K562 (cell line): ENCODE results near the gene PLEKHF1. TPM values are rescaled to one million over a fixed set of nuclear protein-coding genes. Genes with fewer than 3 reads are reported as not detected.

Experiments
- BRCA1 ChIP-seq, 2 experiments: fragments of 450-650 bp in 1 of 2; sonication (generic) in 1 of 2; formaldehyde crosslinking in 1 of 2; IDR thresholded peaks; 2 replicates each; pipeline versions ENCODE4 v1.5.0 to v1.6.1; 2017 to 2020; ENCODE audit warnings: mild to moderate bottlenecking in 1 of 2, missing genetic modification reagents in 1 of 2
- CBX1 ChIP-seq: sonication (generic); IDR thresholded peaks from 2 replicates; pipeline ENCODE4 v1.6.1; 2016; ENCODE audit warnings: antibody characterized with exemption, low read depth, mild to moderate bottlenecking
- CHD2 ChIP-seq: IDR thresholded peaks from 2 replicates; pipeline ENCODE4 v1.6.1; 2011; ENCODE audit warnings: low read depth, low read length
- EP400 ChIP-seq: fragments of 450-650 bp; IDR thresholded peaks from 2 replicates; pipeline ENCODE4 v1.6.1; 2017; ENCODE audit warnings: antibody characterized with exemption, mild to moderate bottlenecking, moderate library complexity
- HDAC1 ChIP-seq, 2 experiments: fragments of 450-650 bp; IDR thresholded peaks; 2 replicates each; pipeline ENCODE4 v1.6.1; 2016 to 2017; ENCODE audit warnings: inconsistent platforms in 1 of 2, mild to moderate bottlenecking in 1 of 2, moderate library complexity in 1 of 2
- L3MBTL2 ChIP-seq: fragments of 450-650 bp; IDR thresholded peaks from 2 replicates; pipeline ENCODE4 v1.6.1; 2016; ENCODE audit warnings: mild to moderate bottlenecking, moderate library complexity
- MTA3 ChIP-seq: fragments of 450-650 bp; formaldehyde crosslinking; IDR thresholded peaks from 2 replicates; pipeline ENCODE4 v1.6.1; 2017; ENCODE audit warnings: mild to moderate bottlenecking, borderline replicate concordance
- RBBP5 ChIP-seq: fragments of 200-600 bp; sonication (generic); IDR thresholded peaks from 2 replicates; pipeline ENCODE4 v1.6.1; 2012; ENCODE audit warnings: borderline replicate concordance, mild to moderate bottlenecking, low read length, control low read depth, inconsistent platforms; ENCODE audit not compliant: insufficient read depth, poor library complexity, severe bottlenecking
- RCOR1 ChIP-seq, 2 experiments: IDR thresholded peaks; 2 replicates each; pipeline ENCODE4 v1.6.1; 2012; ENCODE audit warnings: low read depth in 2 of 2, low read length in 2 of 2, borderline replicate concordance in 1 of 2, improper control_type of control experiment in 1 of 2
- SAFB2 ChIP-seq: fragments of 200-400 bp; formaldehyde crosslinking; IDR thresholded peaks from 2 replicates; pipeline ENCODE4 v1.6.1; 2018; ENCODE audit warnings: borderline replicate concordance, low read length, low read depth, moderate library complexity; ENCODE audit not compliant: severe bottlenecking
- TAF7 ChIP-seq: fragments of 450-650 bp; IDR thresholded peaks from 2 replicates; pipeline ENCODE4 v1.6.1; 2016; ENCODE audit warnings: missing genetic modification characterization, missing compliant biosample characterization
- ZBTB40 ChIP-seq, 2 experiments: fragments of 450-650 bp in 1 of 2; sonication (generic) in 1 of 2; formaldehyde crosslinking in 1 of 2; IDR thresholded peaks; 2 replicates each; pipeline versions ENCODE4 v1.7.1 to v1.9.0; 2016 to 2022; ENCODE audit warnings: inconsistent platforms in 1 of 2, mild to moderate bottlenecking in 1 of 2, missing genetic modification reagents in 1 of 2
- ZFP36 ChIP-seq: fragments of 150-350 bp; IDR thresholded peaks from 2 replicates; pipeline ENCODE4 v1.6.1; 2018; ENCODE audit warnings: low read length, low read depth; ENCODE audit not compliant: partially characterized antibody
- ZNF398 ChIP-seq: fragments of 250-450 bp; sonication (Bioruptor Pico); IDR thresholded peaks from 2 replicates; pipeline ENCODE4 v1.8.0; 2021; ENCODE audit warnings: moderate library complexity, mild to moderate bottlenecking, inconsistent platforms
- ZNF583 ChIP-seq: fragments of 250-450 bp; sonication (Bioruptor Pico); IDR thresholded peaks from 2 replicates; pipeline ENCODE4 v1.4.0; 2020
- ZNF695 ChIP-seq: fragments of 450-650 bp; formaldehyde crosslinking; IDR thresholded peaks from 2 replicates; pipeline ENCODE4 v1.4.0; 2020; ENCODE audit warnings: mild to moderate bottlenecking, moderate library complexity
- ZNF830 ChIP-seq: fragments of 250-450 bp; sonication (Bioruptor Pico); IDR thresholded peaks from 2 replicates; pipeline ENCODE4 v1.5.0; 2021; ENCODE audit warnings: mild to moderate bottlenecking
- polyA plus RNA-seq, 8 experiments: library from polyadenylated mRNA; depleted of rRNA in 4 of 8; stranded (reverse) in 5 of 8; unstranded in 3 of 8; fragments of >200 nt; fragmentation: Nextera tagmentation in 2 of 8; fragmentation: Illumina TruSeq in 1 of 8; extraction: Ambion mirVana in 2 of 8; extraction: Trizol in 1 of 8; gene quantifications; 2 replicates each; pipeline versions ENCODE4 v1.2.1 to v1.2.3, GENCODE V29; 2011 to 2014; ENCODE audit warnings: inconsistent platforms in 1 of 8, missing spikeins in 1 of 8
- total RNA-seq, 7 experiments: library from RNA; depleted of rRNA in 6 of 7; stranded (reverse); fragments of >200 nt in 6 of 7; fragmentation: Illumina TruSeq in 2 of 7; extraction: Trizol in 2 of 7; gene quantifications; 2 replicates each; pipeline versions ENCODE4 v1.2.1 to v1.2.3, GENCODE V29; 2011 to 2021; ENCODE audit warnings: low replicate concordance in 1 of 7

The PLEKHF1 gene
- total and polyA plus RNA-seq, 9 of the 15 experiments (the other 6 are each of a cell fraction or from before 2014, with no cell fraction given), result 0.07 to 13.4 (median 3.9) TPM; not detected in 1

- no peak for TF ChIP-seq RCOR1 (IDR thresholded peaks at IDR 0.05; ENCODE audit: borderline replicate concordance in 1 of 2, low read depth in 2 of 2, low read length in 2 of 2)
- TF ChIP-seq SAFB2, result no peak
- peak; percentile 69; the same call in 1 of the 2 replicates for TF ChIP-seq MTA3
- TF ChIP-seq L3MBTL2, result peak; percentile 62
- no peak for TF ChIP-seq BRCA1 (IDR thresholded peaks at IDR 0.05)
- no peak for TF ChIP-seq BRCA1 (CRISPR knock-in tag; IDR thresholded peaks at IDR 0.05)
- no peak for TF ChIP-seq ZFP36
- TF ChIP-seq ZNF583 (CRISPR knock-in tag), result no peak
- TF ChIP-seq ZBTB40 (IDR thresholded peaks at IDR 0.05), result no peak
- no peak for TF ChIP-seq ZBTB40 (CRISPR knock-in tag; IDR thresholded peaks at IDR 0.05)
- TF ChIP-seq CHD2, result no peak
- TF ChIP-seq HDAC1 (IDR thresholded peaks at IDR 0.05), result 0 out of 4 replicates have a peak, but pooled peaks of 1 of the 2 experiments have one; percentile 11
- TF ChIP-seq EP400, result no peak
- TF ChIP-seq ZNF398 (CRISPR knock-in tag), result no peak
- TF ChIP-seq CBX1, result peak; percentile 15; the same call in 1 of the 2 replicates
- TF ChIP-seq ZNF830, result no peak
- TF ChIP-seq TAF7, result no peak
- TF ChIP-seq RBBP5, result peak; percentile 38
- TF ChIP-seq ZNF695 (CRISPR knock-in tag), result no peak
Measured at GRCh38 chr19:29665215-29665825, at the start of gene PLEKHF1 (continued).
